Thyroid gland (tissue), 4 donors: ENCODE data around the gene ESRRB. TPM values are rescaled to one million over a fixed set of nuclear protein-coding genes. Genes with fewer than 3 reads are reported as not detected.
A peak's percentile ranks its signal among the peaks of the same experiment; 100 is the strongest.

Source experiments
- DNase-seq, 2 donors: peaks; one replicate each; pipeline ENCODE4 v3.0.0-alpha.2; 2019
- H3K27ac ChIP-seq, 3 donors: fragments of 200-600 bp; sonication (generic); 1 replicate in 2 of 3; 2 replicates in 1 of 3; pipeline ENCODE4 v1.5.1; 2016 to 2019; ENCODE audit warnings: mild to moderate bottlenecking in 1 of 3, moderate library complexity in 1 of 3
- H3K27me3 ChIP-seq: fragments of 200-600 bp; sonication (generic); one replicate; pipeline ENCODE4 v1.5.1; 2019
- H3K36me3 ChIP-seq, 2 donors: fragments of 200-600 bp; sonication (generic); one replicate each; pipeline ENCODE4 v1.5.1; 2016 to 2019
- H3K4me1 ChIP-seq, 2 donors: fragments of 200-600 bp; sonication (generic); one replicate each; pipeline ENCODE4 v1.5.1; 2017 to 2019
- H3K4me3 ChIP-seq, 3 donors: fragments of 200-600 bp; sonication (generic); replicated peaks in 1 of 3; 1 replicate in 2 of 3; 2 replicates in 1 of 3; pipeline ENCODE4 v1.5.1; 2016; ENCODE audit warnings: mild to moderate bottlenecking in 1 of 3
- H3K9me3 ChIP-seq: fragments of 200-600 bp; sonication (generic); one replicate; pipeline ENCODE4 v1.5.1; 2017
- POLR2A ChIP-seq, 2 donors: fragments of 450-650 bp; IDR thresholded peaks; one replicate each; pipeline ENCODE4 v1.6.1; 2017; ENCODE audit warnings: antibody characterized with exemption in 2 of 2, mild to moderate bottlenecking in 2 of 2, moderate library complexity in 1 of 2
- WGBS, 2 donors: methylation state at CpG; one replicate each; pipeline ENCODE4 v1.1.5; 2017; 5-methylcytosine and 5-hydroxymethylcytosine counted together
- intact Hi-C: fragments of 100-400 bp; cut with DNase I; formaldehyde crosslinking; loops from one replicate; pipeline ENCODE4 v1.15.1; 2023
- total RNA-seq, 4 donors: library from RNA; depleted of rRNA; stranded (reverse); fragments of >200 nt; gene quantifications; one replicate each; pipeline ENCODE4 v1.2.3, GENCODE V29; 2016
- TF ChIP-seq, protein P1 (sequence below), 6 experiments: fragments of 200-600 bp in 3 of 6; fragments of 450-650 bp in 3 of 6; sonication (generic) in 3 of 6; IDR thresholded peaks; one replicate each; pipeline ENCODE4 v1.5.1; 2016 to 2019; ENCODE audit warnings: antibody characterized with exemption in 6 of 6, mild to moderate bottlenecking in 2 of 6, inconsistent platforms in 1 of 6, moderate library complexity in 1 of 6

Gene ESRRB
- total RNA-seq, 4 donors from 2014 or later, result not detected

DNA sequence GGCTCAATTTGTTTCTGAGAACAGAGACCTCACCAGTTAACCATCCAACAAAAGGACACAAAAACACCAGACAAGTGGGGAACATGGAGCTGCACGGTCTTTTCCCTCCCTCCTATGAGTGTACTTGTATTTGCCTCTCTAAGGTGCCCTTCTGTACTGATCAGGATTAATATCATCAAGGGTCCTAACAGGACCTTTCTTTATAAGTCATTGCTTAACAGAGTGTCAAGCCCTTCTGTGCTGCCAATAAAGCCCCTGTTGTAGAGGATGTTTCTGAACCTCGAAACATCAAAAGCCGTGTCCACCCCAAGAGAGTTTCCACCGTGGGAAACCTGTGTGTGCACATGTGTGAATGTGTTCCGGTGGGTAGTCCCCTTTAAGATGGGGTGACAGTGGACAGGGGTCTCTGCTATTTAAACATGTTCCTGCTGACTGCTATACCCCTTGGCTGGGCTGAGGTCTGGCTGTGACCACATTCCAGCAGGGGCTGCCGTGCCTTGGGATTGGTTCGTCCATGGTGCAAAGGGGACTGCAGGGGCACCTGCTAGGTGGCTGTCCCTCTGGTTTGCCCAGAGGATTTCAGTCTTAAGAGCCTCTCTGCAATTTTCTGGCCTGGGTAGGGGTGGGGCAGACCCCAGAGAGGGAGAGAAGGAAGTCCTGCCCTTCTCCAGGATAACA is 6.0 kb downstream of the ESRRB start:
- 79 to 80% methylated on average over 7 of the region's 7 CpGs for WGBS, 2 donors
- no peak overlapping the region for H3K4me3 ChIP-seq
- no peak overlapping the region for H3K27ac ChIP-seq
- no peaks in the 10 kb centered on the region for H3K9me3 ChIP-seq
- no peaks in the 10 kb centered on the region for H3K36me3 ChIP-seq
- TF ChIP-seq, protein P1, sequence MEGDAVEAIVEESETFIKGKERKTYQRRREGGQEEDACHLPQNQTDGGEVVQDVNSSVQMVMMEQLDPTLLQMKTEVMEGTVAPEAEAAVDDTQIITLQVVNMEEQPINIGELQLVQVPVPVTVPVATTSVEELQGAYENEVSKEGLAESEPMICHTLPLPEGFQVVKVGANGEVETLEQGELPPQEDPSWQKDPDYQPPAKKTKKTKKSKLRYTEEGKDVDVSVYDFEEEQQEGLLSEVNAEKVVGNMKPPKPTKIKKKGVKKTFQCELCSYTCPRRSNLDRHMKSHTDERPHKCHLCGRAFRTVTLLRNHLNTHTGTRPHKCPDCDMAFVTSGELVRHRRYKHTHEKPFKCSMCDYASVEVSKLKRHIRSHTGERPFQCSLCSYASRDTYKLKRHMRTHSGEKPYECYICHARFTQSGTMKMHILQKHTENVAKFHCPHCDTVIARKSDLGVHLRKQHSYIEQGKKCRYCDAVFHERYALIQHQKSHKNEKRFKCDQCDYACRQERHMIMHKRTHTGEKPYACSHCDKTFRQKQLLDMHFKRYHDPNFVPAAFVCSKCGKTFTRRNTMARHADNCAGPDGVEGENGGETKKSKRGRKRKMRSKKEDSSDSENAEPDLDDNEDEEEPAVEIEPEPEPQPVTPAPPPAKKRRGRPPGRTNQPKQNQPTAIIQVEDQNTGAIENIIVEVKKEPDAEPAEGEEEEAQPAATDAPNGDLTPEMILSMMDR (IDR thresholded peaks at IDR 0.05), result no peak
- no peak for TF ChIP-seq POLR2A (IDR thresholded peaks at IDR 0.05)
- intact Hi-C loops, result no loop called here
- no peak for DNase-seq
- H3K27me3 ChIP-seq, result peaks cover 6% of the 10 kb centered on the region
- peaks cover 3 to 6% of the 10 kb centered on the region in 2 donors for H3K4me1 ChIP-seq

DNA sequence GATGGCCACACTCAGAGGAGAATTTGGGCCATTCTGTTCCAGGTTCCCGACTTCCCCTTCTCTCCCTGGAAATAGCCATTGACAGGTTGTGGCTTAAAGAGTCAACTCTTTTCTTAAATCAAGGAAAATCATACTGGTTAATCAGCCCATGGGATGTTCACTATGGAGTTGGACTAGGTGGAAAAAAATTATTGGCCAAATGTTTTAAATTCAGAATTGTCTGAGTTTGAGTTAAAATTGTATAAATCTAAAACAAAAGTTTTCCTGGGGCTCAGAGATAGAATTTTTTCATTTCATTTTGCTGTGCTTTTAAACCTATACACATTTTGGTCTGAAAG is 6.5 kb downstream of the ESRRB start:
- intact Hi-C loops, result no loop called here
- Histone ChIP-seq H3K9me3 (no peaks in the 10 kb centered on the region), H3K4me3 (no peak overlapping the region), H3K36me3 (no peaks in the 10 kb centered on the region), H3K4me1 (peaks cover 0 to 1% of the 10 kb centered on the region in 2 donors), H3K27me3 (peaks cover 3% of the 10 kb centered on the region), H3K27ac (no peak overlapping the region)
- DNase-seq, result no peak
- WGBS, 2 donors, result 69 to 73% methylated on average over 1 of the region's 1 CpG
- TF ChIP-seq, protein P1 (IDR thresholded peaks at IDR 0.05), result no peak
- no peak for TF ChIP-seq POLR2A (IDR thresholded peaks at IDR 0.05)

DNA sequence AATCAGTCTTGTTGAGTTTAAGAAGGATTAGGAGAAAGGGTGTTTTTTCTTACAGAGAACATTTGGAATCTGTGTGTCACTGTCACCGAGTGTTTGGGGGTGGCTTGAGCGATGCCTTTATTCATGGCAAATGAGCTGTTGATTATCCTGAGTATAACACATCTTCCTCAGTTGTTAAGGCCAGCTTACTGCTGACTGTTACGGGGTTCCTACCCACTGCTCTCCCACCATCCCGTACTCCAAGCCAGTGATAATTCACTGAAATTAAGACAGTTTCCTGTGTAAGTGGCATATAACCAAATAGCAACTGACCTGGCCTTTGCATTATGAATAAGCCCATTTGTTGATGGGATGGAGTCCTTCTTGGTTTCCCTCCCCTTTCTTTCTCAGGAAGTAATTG is 9.5 kb downstream of the ESRRB start:
- Histone ChIP-seq H3K4me1 (no peaks in the 10 kb centered on the region), H3K36me3 (no peaks in the 10 kb centered on the region), H3K27me3 (no peaks in the 10 kb centered on the region), H3K4me3 (no peak overlapping the region), H3K9me3 (no peaks in the 10 kb centered on the region), H3K27ac (no peak overlapping the region)
- intact Hi-C loops, result no loop called here
- DNase-seq, result no peak
- TF ChIP-seq POLR2A (IDR thresholded peaks at IDR 0.05), result no peak
- TF ChIP-seq, protein P1 (IDR thresholded peaks at IDR 0.05), result no peak
- 70 to 73% methylated on average over 4 of the region's 4 CpGs for WGBS, 2 donors

DNA sequence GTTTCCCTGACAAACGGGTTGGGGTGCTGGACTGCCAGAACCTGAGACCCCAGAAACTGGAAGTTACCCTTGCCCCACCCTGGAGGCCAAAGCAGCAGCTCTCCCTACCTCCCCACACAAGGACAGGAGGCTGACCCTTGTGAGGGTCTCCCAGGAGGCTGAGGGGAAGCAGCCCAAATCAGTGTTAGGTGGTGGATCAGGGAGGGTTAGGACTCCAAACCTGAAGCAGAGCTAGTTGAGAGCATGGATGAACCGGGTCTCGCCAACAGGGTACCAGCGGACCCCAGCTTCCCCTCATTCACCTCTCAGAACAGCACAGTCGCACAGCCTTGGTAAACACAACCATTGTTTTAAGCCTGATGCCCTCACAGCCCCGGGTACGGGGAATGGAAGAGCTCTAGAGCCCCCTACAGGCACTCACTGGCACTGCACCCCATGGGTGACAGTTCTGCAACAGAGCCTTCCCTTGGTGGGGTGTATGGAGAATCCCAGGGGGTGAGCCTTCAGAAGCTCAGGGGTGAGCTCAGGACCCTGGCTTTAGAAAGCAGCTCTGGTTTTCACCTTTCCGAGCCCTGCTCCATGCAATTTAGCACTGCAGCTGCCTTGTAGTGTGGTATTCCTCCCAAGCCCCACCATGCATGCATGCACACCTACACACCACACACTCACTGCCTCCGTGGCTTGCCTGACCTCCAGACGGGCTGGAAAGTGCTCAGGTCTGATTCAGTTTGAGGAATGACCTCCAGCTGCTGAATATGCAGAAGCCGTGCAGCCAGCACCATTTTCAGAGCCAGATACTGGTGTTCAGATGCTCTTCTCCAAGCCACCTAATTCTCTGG is 11.2 kb downstream of the ESRRB start:
- 18 to 22% methylated on average over 8 to 11 of the region's 11 CpGs for WGBS, 2 donors
- Histone ChIP-seq H3K27me3 (no peaks in the 10 kb centered on the region), H3K36me3 (no peaks in the 10 kb centered on the region), H3K4me1 (peaks cover 5 to 7% of the 10 kb centered on the region in 2 donors), H3K9me3 (no peaks in the 10 kb centered on the region), H3K4me3 (no peak overlapping the region), H3K27ac (no peak overlapping the region)
- intact Hi-C loops, result no loop called here
- no peak for TF ChIP-seq POLR2A (IDR thresholded peaks at IDR 0.05)
- TF ChIP-seq, protein P1 (IDR thresholded peaks at IDR 0.05), result peak; percentile 68 to 97 (median 86)
- peak; percentile 59 to 68 for DNase-seq

DNA sequence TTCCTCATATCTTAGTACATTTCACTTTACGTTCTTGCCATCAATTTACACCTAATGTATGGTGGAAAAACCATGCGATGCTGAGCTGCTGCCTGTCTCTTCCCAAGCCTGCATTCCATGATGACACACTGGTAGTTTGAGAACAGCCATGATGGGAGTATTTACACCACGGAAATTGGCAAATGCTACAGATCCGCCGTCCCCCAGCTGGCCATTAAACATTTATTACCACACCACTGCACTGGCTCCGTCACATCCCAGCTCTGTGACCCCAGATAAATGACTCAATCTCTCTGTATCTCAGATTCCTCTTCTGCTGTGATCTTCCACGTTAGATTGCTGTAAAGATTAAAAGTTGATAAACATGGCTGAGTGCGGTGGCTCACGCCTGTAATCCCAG is 13.9 kb downstream of the ESRRB start:
- no peaks in the 10 kb centered on the region for H3K9me3 ChIP-seq
- H3K4me3 ChIP-seq, result no peak overlapping the region
- H3K27me3 ChIP-seq, result no peaks in the 10 kb centered on the region
- H3K27ac ChIP-seq, result no peak overlapping the region
- TF ChIP-seq, protein P1 (IDR thresholded peaks at IDR 0.05), result no peak
- TF ChIP-seq POLR2A (IDR thresholded peaks at IDR 0.05), result no peak
- DNase-seq, result no peak
- peaks cover 8 to 14% of the 10 kb centered on the region in 2 donors for H3K4me1 ChIP-seq
- 90% methylated on average over 9 of the region's 9 CpGs for whole genome bisulfite sequencing, 2 donors
- H3K36me3 ChIP-seq, result no peaks in the 10 kb centered on the region
- intact Hi-C loops, result no loop called here
